ENCODE results near the gene ISL1. TPM values are rescaled to one million over a fixed set of nuclear protein-coding genes. Genes with fewer than 3 reads are reported as not detected.

Gene ISL1
- total RNA-seq, 1 donor from 2014 or later = 31.5 TPM

- peak overlapping the region; percentile 72 for H3K27ac Mint-ChIP-seq
- H3K4me1 Mint-ChIP-seq (ENCODE audit: unreplicated experiment) = no peaks in the 10 kb centered on the region
- H3K9me3 Mint-ChIP-seq = no peaks in the 10 kb centered on the region
- peaks cover 14% of the 10 kb centered on the region for H3K36me3 Mint-ChIP-seq
- no peak for TF ChIP-seq CTCF (conservative IDR thresholded peaks at IDR 0.05)
- peaks cover 97% of the 10 kb centered on the region for H3K27me3 Mint-ChIP-seq
- DNase-seq (ENCODE audit: extremely low spot score, unreplicated experiment) = no peak
- H3K4me3 Mint-ChIP-seq = peak overlapping the region; percentile 95
These were observed 5.4 kb downstream of the ISL1 start for GRCh38 chr5:51388488-51389287.

GRCh38 chr5:51389288-51389576, 6.0 kb downstream of the ISL1 start:
- H3K27me3 Mint-ChIP-seq = peaks cover 97% of the 10 kb centered on the region
- H3K36me3 Mint-ChIP-seq = peaks cover 14% of the 10 kb centered on the region
- H3K9me3 Mint-ChIP-seq = no peaks in the 10 kb centered on the region
- peak overlapping the region; percentile 95 for H3K4me3 Mint-ChIP-seq
- H3K4me1 Mint-ChIP-seq (ENCODE audit: unreplicated experiment) = no peaks in the 10 kb centered on the region
- peak overlapping the region; percentile 72 for H3K27ac Mint-ChIP-seq
- TF ChIP-seq CTCF (conservative IDR thresholded peaks at IDR 0.05) = no peak
- no peak for DNase-seq (ENCODE audit: extremely low spot score, unreplicated experiment)

GRCh38 chr5:51389577-51390463, 6.6 kb downstream of the ISL1 start:
- TF ChIP-seq CTCF (conservative IDR thresholded peaks at IDR 0.05) = no peak
- DNase-seq (ENCODE audit: extremely low spot score, unreplicated experiment) = no peak
- H3K9me3 Mint-ChIP-seq = no peaks in the 10 kb centered on the region
- peaks cover 97% of the 10 kb centered on the region for H3K27me3 Mint-ChIP-seq
- H3K36me3 Mint-ChIP-seq = peaks cover 14% of the 10 kb centered on the region
- H3K4me3 Mint-ChIP-seq = peak overlapping the region; percentile 87
- peak overlapping the region; percentile 43 for H3K27ac Mint-ChIP-seq
- no peaks in the 10 kb centered on the region for H3K4me1 Mint-ChIP-seq (ENCODE audit: unreplicated experiment)

GRCh38 chr5:51391175-51391574, 7.9 kb downstream of the ISL1 start:
- Mint-ChIP-seq H3K9me3 (no peaks in the 10 kb centered on the region), H3K27ac (no peak overlapping the region), H3K36me3 (peaks cover 14% of the 10 kb centered on the region), H3K27me3 (peaks cover 97% of the 10 kb centered on the region), H3K4me3 (peak overlapping the region; percentile 56), H3K4me1 (ENCODE audit: unreplicated experiment) (no peaks in the 10 kb centered on the region)
- DNase-seq (ENCODE audit: extremely low spot score, unreplicated experiment) = no peak
- no peak for TF ChIP-seq CTCF (conservative IDR thresholded peaks at IDR 0.05)

GRCh38 chr5:51392689-51393199, 9.5 kb downstream of the ISL1 start:
- Mint-ChIP-seq H3K9me3 (no peaks in the 10 kb centered on the region), H3K27ac (peak overlapping the region; percentile 44), H3K27me3 (peaks cover 97% of the 10 kb centered on the region), H3K4me1 (ENCODE audit: unreplicated experiment) (no peaks in the 10 kb centered on the region), H3K4me3 (peak overlapping the region; percentile 41), H3K36me3 (peaks cover 14% of the 10 kb centered on the region)
- no peak for DNase-seq (ENCODE audit: extremely low spot score, unreplicated experiment)
- no peak for TF ChIP-seq CTCF (conservative IDR thresholded peaks at IDR 0.05)
